ENCODE measurements around the gene P2RX1. TPM values are rescaled to one million over a fixed set of nuclear protein-coding genes. Genes with fewer than 3 reads are reported as not detected.

P2RX1 gene
- total and polyA plus RNA-seq, 2 of the 4 experiments (the other 2 are of a cell fraction): not detected

DNA sequence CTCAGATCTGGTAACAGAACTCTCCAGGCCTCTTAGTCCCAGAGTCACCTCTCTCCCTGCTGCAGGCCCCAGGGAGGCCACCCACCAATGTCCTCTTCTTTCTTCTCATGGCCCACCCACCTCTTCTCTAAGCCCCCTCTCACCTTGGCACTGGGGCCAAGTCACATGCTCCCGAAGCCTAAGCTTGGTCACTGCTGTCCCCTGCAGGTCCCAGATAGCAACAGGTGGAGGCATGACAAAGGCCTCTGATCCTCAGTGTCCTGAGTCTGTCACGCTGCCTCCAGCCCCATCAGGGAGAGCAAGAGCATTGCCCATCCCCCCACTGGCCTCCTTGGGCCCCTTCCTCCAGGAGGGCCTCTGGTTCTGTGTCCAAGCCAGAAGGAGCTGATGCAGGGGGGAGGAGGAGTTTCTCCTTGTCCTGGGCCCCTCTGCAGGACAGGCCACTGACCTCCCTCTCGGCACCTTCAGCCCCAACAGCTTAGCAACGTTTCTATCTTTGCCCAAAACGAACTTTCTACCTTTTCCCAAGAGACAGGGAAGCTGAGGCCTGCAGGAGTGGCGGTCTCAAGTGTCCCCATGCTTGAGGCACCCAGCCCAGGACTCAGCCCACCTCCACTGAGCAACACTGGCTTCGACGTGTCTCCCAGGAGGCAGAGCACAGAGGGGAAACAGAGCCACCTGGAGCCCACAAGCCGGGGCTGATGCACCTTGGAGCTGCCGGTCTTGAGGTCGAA lies 8.6 kb downstream of the P2RX1 start:
- no peak overlapping the region for H3K4me3 ChIP-seq (ENCODE audit: insufficient read depth, low read depth, low read length)
- no peak overlapping the region for H3K14ac ChIP-seq (replicated peaks; ENCODE audit: low read depth, low read length)
- ATAC-seq (ENCODE audit: low read depth) (no peak), DNase-seq (no peak)
- in situ Hi-C loops (cut with MboI; ENCODE audit: low sequenced_read_pairs): no loop called here
- no peaks in the 10 kb centered on the region for H3K36me3 ChIP-seq (ENCODE audit: control insufficient read depth, insufficient read depth, low read length)
- H3K23ac ChIP-seq (ENCODE audit: low read depth, low read length): no peak overlapping the region
- H2BK5ac ChIP-seq (ENCODE audit: low read depth, low read length, poor library complexity, severe bottlenecking): no peak overlapping the region
- dilution Hi-C loops (cut with HindIII; ENCODE audit: low sequenced_read_pairs, unreplicated experiment): no loop called here
- H3K27ac ChIP-seq (ENCODE audit: insufficient read depth, low read length): no peak overlapping the region
- H2AK5ac ChIP-seq (ENCODE audit: low read depth, low read length): no peak overlapping the region
- H4K20me1 ChIP-seq (ENCODE audit: insufficient read depth, low read length): 0 out of 2 replicates have a peak, but pooled peaks cover 4% of the 10 kb centered on the region
- TF ChIP-seq, protein P1, sequence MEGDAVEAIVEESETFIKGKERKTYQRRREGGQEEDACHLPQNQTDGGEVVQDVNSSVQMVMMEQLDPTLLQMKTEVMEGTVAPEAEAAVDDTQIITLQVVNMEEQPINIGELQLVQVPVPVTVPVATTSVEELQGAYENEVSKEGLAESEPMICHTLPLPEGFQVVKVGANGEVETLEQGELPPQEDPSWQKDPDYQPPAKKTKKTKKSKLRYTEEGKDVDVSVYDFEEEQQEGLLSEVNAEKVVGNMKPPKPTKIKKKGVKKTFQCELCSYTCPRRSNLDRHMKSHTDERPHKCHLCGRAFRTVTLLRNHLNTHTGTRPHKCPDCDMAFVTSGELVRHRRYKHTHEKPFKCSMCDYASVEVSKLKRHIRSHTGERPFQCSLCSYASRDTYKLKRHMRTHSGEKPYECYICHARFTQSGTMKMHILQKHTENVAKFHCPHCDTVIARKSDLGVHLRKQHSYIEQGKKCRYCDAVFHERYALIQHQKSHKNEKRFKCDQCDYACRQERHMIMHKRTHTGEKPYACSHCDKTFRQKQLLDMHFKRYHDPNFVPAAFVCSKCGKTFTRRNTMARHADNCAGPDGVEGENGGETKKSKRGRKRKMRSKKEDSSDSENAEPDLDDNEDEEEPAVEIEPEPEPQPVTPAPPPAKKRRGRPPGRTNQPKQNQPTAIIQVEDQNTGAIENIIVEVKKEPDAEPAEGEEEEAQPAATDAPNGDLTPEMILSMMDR (conservative IDR thresholded peaks at IDR 0.05; ENCODE audit: low read depth, low read length): 0 out of 2 replicates have a peak, but pooled peaks have one; percentile 23
- TF ChIP-seq RFX5 (IDR thresholded peaks at IDR 0.05; ENCODE audit: low read depth, low read length) (no peak), RAD21 (IDR thresholded peaks at IDR 0.05; ENCODE audit: low read length) (peak; percentile 36; the same call in 1 of the 2 replicates)
- no peaks in the 10 kb centered on the region for H3K79me1 ChIP-seq (ENCODE audit: low read depth in 1 of 2, low read length in 2 of 2)
- intact Hi-C loops (cut with micrococcal nuclease): no loop called here
- H3K9me1 ChIP-seq (ENCODE audit: insufficient read depth, low read length): no peaks in the 10 kb centered on the region
- H3K4ac ChIP-seq (ENCODE audit: low read depth, low read length): no peak overlapping the region
- no peaks in the 10 kb centered on the region for H3K4me1 ChIP-seq (ENCODE audit: control insufficient read depth, insufficient read depth, low read length)
- WGBS, 2 experiments (ENCODE audit: extremely low coverage in 2 of 2, insufficient read length in 1 of 2): 45% methylated on average over 2 of the region's 11 CpGs; no CpG with 5 or more reads in 1 of the 2 experiments
- H3K27me3 ChIP-seq (ENCODE audit: control insufficient read depth, insufficient read depth, low read length): peaks cover 2% of the 10 kb centered on the region; the same call in 1 of the 2 replicates
- H3K9ac ChIP-seq (ENCODE audit: low read depth, low read length): no peak overlapping the region
- no peak overlapping the region for H3K18ac ChIP-seq (ENCODE audit: low read depth, low read length)
- no TSS peak for BruUV-seq (replicated peaks)
- no peak overlapping the region for H2AK9ac ChIP-seq (replicated peaks; ENCODE audit: low read depth, low read length, poor library complexity)
- no peak overlapping the region for H4K91ac ChIP-seq (ENCODE audit: insufficient read depth, low read depth, low read length)
- ChIA-PET POLR2A (ENCODE audit: unreplicated experiment) (no interaction called here), CTCF (interaction anchor here (0.9 kb wide), 1 partner anchor 18 kb away, joined by 5 read pairs; no protein-coding TSS in a partner anchor)
- H2BK15ac ChIP-seq (ENCODE audit: low read depth, low read length): no peak overlapping the region
- no peak overlapping the region for H2BK20ac ChIP-seq (ENCODE audit: low read depth, low read length)
- H2BK120ac ChIP-seq (ENCODE audit: low read depth, low read length): no peak overlapping the region
- no peak overlapping the region for H3K4me2 ChIP-seq (ENCODE audit: low read depth, low read length)
- H3K56ac ChIP-seq (ENCODE audit: extremely low read depth, insufficient read depth, low read length): no peak overlapping the region
- no peak overlapping the region for H4K8ac ChIP-seq (ENCODE audit: low read depth in 2 of 2, low read length in 2 of 2)
- H2AFZ ChIP-seq (replicated peaks; ENCODE audit: low read length, poor library complexity): no peak overlapping the region
- no peaks in the 10 kb centered on the region for H3K9me3 ChIP-seq (ENCODE audit: control insufficient read depth, insufficient read depth, low read length)
- H4K5ac ChIP-seq (ENCODE audit: low read depth, low read length): no peak overlapping the region
